Measurements from ENCODE around the gene ALDH1L1.

GRCh38 chr3:126200534-126200933 lies 20.1 kb upstream of the ALDH1L1 start:
- no peak for TF ChIP-seq CTCF (conservative IDR thresholded peaks at IDR 0.05; ENCODE audit: low read depth in 2 of 2)
- no peak for TF ChIP-seq POLR2AphosphoS5 (IDR thresholded peaks at IDR 0.05; ENCODE audit: low read depth)
- no peak for TF ChIP-seq JUNB (IDR thresholded peaks at IDR 0.05; ENCODE audit: unreplicated experiment)
- no peak for TF ChIP-seq CREB1 (CRISPR knock-in tag; IDR thresholded peaks at IDR 0.05; ENCODE audit: low read depth)
- no peak for TF ChIP-seq EZH2 (IDR thresholded peaks at IDR 0.05; ENCODE audit: low read depth, unreplicated experiment)
- no peak for TF ChIP-seq ZNF331 (CRISPR knock-in tag; IDR thresholded peaks at IDR 0.05; ENCODE audit: low read depth)
- no peak for TF ChIP-seq EZH2phosphoT487 (IDR thresholded peaks at IDR 0.05; ENCODE audit: unreplicated experiment)
- no peak for TF ChIP-seq ZNF114 (CRISPR knock-in tag; IDR thresholded peaks at IDR 0.05)
- TF ChIP-seq REST (IDR thresholded peaks at IDR 0.05; ENCODE audit: unreplicated experiment) = no peak
- no peak for TF ChIP-seq NANOG (IDR thresholded peaks at IDR 0.05; ENCODE audit: borderline replicate concordance)
